SK-N-MC (cell line): ENCODE measurements around the gene SLC35E1.

Source experiments
- EZH2 ChIP-seq: fragments of 200-600 bp; sonication (generic); IDR thresholded peaks from one replicate; pipeline ENCODE4 v1.6.1; 2017; ENCODE audit warnings: antibody characterized with exemption
- POLR2AphosphoS5 ChIP-seq: IDR thresholded peaks from 2 replicates; pipeline ENCODE4 v1.6.1; 2012; ENCODE audit warnings: mild to moderate bottlenecking, low read depth, low read length, borderline replicate concordance

GRCh38 chr19:16566702-16567101 is 5.5 kb downstream of the SLC35E1 start:
- TF ChIP-seq EZH2 (no peak), POLR2AphosphoS5 (no peak)
